Measurements from ENCODE around the gene MEMO1. TPM values are rescaled to one million over a fixed set of nuclear protein-coding genes. Genes with fewer than 3 reads are reported as not detected.
"Not testable (repeated sequence)": the region's sequence is repeated elsewhere in the genome, so short reads cannot be mapped to it uniquely, and the experiment has no call there.

Gene MEMO1
- total RNA-seq, 1 donor from 2014 or later, result 71.3 TPM

DNA sequence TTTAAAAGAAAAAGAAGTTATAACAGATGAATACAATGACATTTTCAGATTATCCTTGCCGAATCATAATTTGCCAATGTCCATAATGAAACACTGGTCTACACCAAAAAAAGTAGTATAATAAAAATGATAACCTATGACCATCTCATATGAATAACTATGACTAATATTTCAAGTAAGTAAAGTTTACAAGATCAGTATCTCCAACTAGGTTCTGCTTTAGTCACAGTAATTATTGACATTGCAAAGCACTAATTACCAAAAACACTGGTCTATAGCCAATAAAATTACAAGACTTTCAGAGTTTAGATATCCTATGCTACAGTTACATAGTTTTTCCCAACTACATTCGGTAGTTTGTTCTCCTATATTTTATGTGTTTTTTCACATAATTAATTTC is 136.7 kb downstream of the MEMO1 start:
- Mint-ChIP-seq H3K36me3 (ENCODE audit: low read depth) (peaks cover 13% of the 10 kb centered on the region), H3K4me1 (ENCODE audit: low read depth) (no peaks in the 10 kb centered on the region), H3K27ac (no peak overlapping the region), H3K9me3 (no peaks in the 10 kb centered on the region), H3K4me3 (no peak overlapping the region), H3K27me3 (ENCODE audit: insufficient read depth) (no peaks in the 10 kb centered on the region)
- no peak for DNase-seq (ENCODE audit: low spot score)
- intact Hi-C loops (cut with micrococcal nuclease), result no loop called here

DNA sequence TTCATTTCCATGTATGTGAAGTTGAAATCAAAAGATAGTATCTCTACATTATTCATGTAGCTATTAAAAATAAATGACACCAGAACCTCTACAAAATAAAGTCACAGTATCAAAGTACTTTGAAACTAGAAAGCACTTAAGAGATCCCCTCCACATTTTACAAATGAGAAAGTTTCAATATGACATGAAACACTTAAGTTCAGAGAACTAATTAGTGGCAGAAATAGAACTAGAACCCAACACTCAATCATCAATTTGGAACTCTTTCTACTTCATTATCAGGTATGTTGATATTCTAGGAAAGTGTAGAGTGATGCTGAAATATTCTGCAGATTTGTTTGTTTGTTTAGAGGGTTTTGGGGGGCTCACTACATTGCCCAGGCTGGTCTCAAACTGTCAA is 145.6 kb downstream of the MEMO1 start:
- no peaks in the 10 kb centered on the region for H3K27me3 Mint-ChIP-seq (ENCODE audit: insufficient read depth)
- H3K4me3 Mint-ChIP-seq, result no peak overlapping the region
- intact Hi-C loops (cut with micrococcal nuclease), result no loop called here
- DNase-seq (ENCODE audit: low spot score), result no peak
- H3K36me3 Mint-ChIP-seq (ENCODE audit: low read depth), result peaks cover 4% of the 10 kb centered on the region
- no peaks in the 10 kb centered on the region for H3K4me1 Mint-ChIP-seq (ENCODE audit: low read depth)
- no peak overlapping the region for H3K27ac Mint-ChIP-seq
- no peaks in the 10 kb centered on the region for H3K9me3 Mint-ChIP-seq

DNA sequence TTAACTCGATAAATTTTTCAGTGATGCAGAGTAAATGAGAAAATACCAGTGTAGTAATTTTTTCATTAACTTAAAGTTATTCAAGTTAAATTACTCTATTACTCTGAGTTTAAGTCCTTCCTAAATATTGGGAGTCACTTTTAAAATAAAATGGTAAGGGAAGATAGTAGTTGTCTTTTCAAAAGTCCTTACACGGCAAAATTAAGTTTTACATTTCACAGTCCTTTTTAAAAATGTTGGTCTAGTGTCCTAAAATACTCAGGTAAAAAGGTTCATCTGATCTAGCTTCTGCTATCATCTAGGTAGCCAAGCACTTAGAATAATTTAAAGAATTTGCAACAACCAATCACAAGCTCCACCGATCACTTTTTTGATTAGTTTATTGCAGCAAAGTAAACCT is 146.9 kb downstream of the MEMO1 start:
- no peak for DNase-seq (ENCODE audit: low spot score)
- Mint-ChIP-seq H3K27ac (no peak overlapping the region), H3K4me3 (no peak overlapping the region), H3K9me3 (no peaks in the 10 kb centered on the region), H3K27me3 (ENCODE audit: insufficient read depth) (no peaks in the 10 kb centered on the region), H3K4me1 (ENCODE audit: low read depth) (no peaks in the 10 kb centered on the region), H3K36me3 (ENCODE audit: low read depth) (peaks cover 4% of the 10 kb centered on the region)
- intact Hi-C loops (cut with micrococcal nuclease), result no loop called here

DNA sequence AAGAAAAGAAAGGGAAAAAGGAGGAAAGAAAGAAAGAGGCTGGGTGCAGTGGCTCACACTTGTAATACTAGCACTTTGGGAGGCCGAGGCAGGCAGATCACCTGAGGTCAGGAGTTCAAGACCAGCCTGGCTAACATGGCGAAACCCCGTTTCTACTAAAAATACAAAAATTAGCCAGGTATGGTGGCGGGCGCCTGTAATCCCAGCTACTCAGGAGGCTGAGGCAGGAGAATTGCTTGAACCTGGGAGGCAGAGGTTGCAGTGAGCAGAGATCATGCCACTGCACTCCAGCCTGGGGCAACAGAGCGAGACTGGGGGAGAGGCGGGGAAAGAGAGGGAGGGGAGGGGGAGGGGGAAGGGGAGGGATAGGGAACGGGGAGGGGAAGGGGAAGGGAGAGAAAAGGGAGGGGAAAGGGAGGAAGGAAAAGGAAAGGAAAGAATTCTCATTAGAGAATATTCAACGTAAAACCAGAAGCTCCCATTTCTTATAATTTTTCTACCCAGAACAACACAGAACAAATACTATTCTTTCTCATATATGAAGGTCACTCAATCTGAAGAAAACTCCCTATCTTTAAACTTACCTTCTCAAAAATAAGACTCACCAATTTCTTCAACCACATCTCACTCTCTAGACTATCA is 147.7 kb downstream of the MEMO1 start:
- H3K27me3 Mint-ChIP-seq (ENCODE audit: insufficient read depth); intact Hi-C loops (cut with micrococcal nuclease); H3K4me3 Mint-ChIP-seq; H3K4me1 Mint-ChIP-seq (ENCODE audit: low read depth); DNase-seq (ENCODE audit: low spot score); H3K9me3 Mint-ChIP-seq; H3K27ac Mint-ChIP-seq; H3K36me3 Mint-ChIP-seq (ENCODE audit: low read depth): not testable (repeated sequence)

DNA sequence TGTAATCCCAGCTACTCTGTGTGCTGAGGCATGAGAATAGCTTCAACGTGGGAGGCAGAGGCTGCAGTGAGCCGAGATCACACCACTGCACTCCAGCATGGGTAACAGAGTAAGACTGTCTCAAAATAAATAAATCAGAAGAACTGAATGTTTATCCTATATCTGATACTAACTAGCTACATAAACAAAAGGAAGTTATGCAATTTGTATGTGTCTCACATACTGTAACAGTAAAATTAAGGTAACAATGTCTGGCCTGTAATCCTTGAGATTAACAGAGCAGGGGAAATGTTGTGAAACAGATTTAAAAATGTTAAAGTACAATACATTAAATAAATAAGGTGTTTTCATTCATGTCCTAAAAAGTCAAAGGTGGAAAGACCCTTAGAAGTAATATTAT is 150.8 kb downstream of the MEMO1 start:
- intact Hi-C loops (cut with micrococcal nuclease), result no loop called here
- peaks cover 9% of the 10 kb centered on the region for H3K36me3 Mint-ChIP-seq (ENCODE audit: low read depth)
- no peak overlapping the region for H3K4me3 Mint-ChIP-seq
- no peaks in the 10 kb centered on the region for H3K4me1 Mint-ChIP-seq (ENCODE audit: low read depth)
- DNase-seq (ENCODE audit: low spot score), result no peak
- no peaks in the 10 kb centered on the region for H3K9me3 Mint-ChIP-seq
- no peak overlapping the region for H3K27ac Mint-ChIP-seq
- no peaks in the 10 kb centered on the region for H3K27me3 Mint-ChIP-seq (ENCODE audit: insufficient read depth)

DNA sequence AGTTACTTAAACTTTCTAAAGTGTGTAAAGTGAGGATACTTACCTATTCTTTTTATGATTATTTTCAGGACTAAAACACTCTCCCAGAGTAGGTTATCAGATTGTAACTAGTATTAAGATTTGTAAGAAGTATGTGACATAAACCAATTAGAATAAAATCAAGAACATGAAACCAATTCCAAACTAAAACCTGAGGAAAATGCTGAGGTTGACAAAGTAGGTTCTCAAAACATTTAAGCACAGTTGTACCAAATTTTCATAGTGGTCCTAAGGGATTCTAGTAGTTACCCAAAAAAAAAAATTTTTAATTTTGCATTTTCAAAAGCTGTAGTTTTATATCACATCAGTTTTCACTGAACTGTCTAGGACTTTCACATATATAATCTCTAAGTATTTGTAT is 157.3 kb downstream of the MEMO1 start:
- no peak for DNase-seq (ENCODE audit: low spot score)
- no peaks in the 10 kb centered on the region for H3K27me3 Mint-ChIP-seq (ENCODE audit: insufficient read depth)
- no peaks in the 10 kb centered on the region for H3K4me1 Mint-ChIP-seq (ENCODE audit: low read depth)
- no peak overlapping the region for H3K27ac Mint-ChIP-seq
- intact Hi-C loops (cut with micrococcal nuclease), result no loop called here
- peaks cover 12% of the 10 kb centered on the region for H3K36me3 Mint-ChIP-seq (ENCODE audit: low read depth)
- no peaks in the 10 kb centered on the region for H3K9me3 Mint-ChIP-seq
- no peak overlapping the region for H3K4me3 Mint-ChIP-seq

DNA sequence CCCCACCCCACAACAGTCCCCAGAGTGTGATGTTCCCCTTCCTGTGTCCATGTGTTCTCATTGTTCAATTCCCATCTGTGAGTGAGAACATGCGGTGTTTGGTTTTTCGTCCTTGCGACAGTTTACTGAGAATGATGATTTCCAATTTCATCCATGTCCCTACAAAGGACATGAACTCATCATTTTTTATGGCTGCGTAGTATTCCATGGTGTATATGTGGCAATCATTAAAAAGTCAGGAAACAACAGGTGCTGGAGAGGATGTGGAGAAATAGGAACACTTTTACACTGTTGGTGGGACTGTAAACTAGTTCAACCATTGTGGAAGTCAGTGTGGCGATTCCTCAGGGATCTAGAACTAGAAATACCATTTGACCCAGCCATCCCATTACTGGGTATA is 168.7 kb downstream of the MEMO1 start:
- H3K27ac Mint-ChIP-seq; intact Hi-C loops (cut with micrococcal nuclease); DNase-seq (ENCODE audit: low spot score); H3K9me3 Mint-ChIP-seq; H3K4me1 Mint-ChIP-seq (ENCODE audit: low read depth); H3K36me3 Mint-ChIP-seq (ENCODE audit: low read depth); H3K4me3 Mint-ChIP-seq; H3K27me3 Mint-ChIP-seq (ENCODE audit: insufficient read depth): not testable (repeated sequence)

DNA sequence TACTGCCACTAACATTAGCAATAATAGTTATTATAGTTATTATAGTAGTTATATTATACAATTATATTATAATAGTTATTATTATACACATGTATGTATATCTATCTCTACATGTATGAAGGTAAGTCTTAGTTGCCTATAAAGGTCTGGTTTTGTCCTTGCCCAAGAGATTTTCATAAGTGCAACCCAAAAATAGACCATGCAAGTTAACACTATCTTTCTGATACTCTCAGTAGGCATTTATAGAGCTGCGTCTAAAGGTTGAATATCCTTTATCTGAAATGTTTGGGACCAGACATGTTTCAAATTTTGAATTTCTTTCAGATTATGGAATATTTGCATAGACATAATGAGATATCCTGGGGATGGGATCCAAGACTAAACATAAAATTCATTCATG is 175.4 kb downstream of the MEMO1 start:
- DNase-seq (ENCODE audit: low spot score), result no peak
- H3K27ac Mint-ChIP-seq, result no peak overlapping the region
- H3K9me3 Mint-ChIP-seq, result no peaks in the 10 kb centered on the region
- no peaks in the 10 kb centered on the region for H3K36me3 Mint-ChIP-seq (ENCODE audit: low read depth)
- no peaks in the 10 kb centered on the region for H3K27me3 Mint-ChIP-seq (ENCODE audit: insufficient read depth)
- intact Hi-C loops (cut with micrococcal nuclease), result no loop called here
- H3K4me3 Mint-ChIP-seq, result no peak overlapping the region
- no peaks in the 10 kb centered on the region for H3K4me1 Mint-ChIP-seq (ENCODE audit: low read depth)

DNA sequence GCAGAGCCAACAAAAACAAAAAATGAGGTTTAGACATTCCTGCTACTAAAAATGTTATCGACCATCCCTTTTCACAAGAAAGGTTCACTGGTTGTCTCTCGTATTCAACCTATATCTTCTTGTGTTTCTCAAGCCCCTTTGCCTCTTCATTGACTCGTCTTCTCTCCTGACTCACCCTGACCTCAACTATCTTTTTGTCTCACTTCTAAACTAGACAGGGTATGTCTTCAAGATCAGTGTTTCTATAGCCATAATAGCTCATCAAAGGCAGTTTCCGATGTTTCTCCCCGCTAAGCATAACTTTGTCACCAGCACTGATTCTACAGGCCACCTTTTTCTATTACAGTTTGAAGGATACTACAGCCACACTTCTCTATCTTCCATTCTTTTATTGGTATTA is 178.4 kb downstream of the MEMO1 start:
- Mint-ChIP-seq H3K9me3 (peaks cover 10% of the 10 kb centered on the region), H3K27ac (no peak overlapping the region), H3K4me1 (ENCODE audit: low read depth) (no peaks in the 10 kb centered on the region), H3K4me3 (no peak overlapping the region), H3K36me3 (ENCODE audit: low read depth) (no peaks in the 10 kb centered on the region), H3K27me3 (ENCODE audit: insufficient read depth) (no peaks in the 10 kb centered on the region)
- no peak for DNase-seq (ENCODE audit: low spot score)
- intact Hi-C loops (cut with micrococcal nuclease), result no loop called here

DNA sequence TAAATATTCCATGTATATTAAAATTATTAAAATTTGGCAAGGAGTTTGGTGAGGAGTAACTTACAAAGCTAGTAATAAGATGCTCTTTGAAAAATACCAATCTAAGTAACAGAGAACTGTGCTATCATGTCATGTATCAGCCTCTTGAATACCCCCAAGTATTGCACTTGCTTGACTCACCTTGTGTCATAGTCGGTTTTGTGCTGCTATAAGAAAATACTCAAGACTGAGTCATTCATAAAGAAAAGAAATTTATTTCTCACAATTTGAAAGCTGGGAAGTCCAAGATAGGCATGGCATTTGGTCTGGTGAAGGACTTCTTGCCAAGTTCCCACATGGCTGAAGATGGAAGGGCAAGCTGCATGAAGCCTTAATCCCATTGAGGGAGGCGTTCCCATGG is 179.2 kb downstream of the MEMO1 start:
- no peak overlapping the region for H3K4me3 Mint-ChIP-seq
- H3K27me3 Mint-ChIP-seq (ENCODE audit: insufficient read depth), result no peaks in the 10 kb centered on the region
- peaks cover 12% of the 10 kb centered on the region for H3K9me3 Mint-ChIP-seq
- intact Hi-C loops (cut with micrococcal nuclease), result no loop called here
- no peaks in the 10 kb centered on the region for H3K4me1 Mint-ChIP-seq (ENCODE audit: low read depth)
- H3K27ac Mint-ChIP-seq, result no peak overlapping the region
- H3K36me3 Mint-ChIP-seq (ENCODE audit: low read depth), result no peaks in the 10 kb centered on the region
- no peak for DNase-seq (ENCODE audit: low spot score)

DNA sequence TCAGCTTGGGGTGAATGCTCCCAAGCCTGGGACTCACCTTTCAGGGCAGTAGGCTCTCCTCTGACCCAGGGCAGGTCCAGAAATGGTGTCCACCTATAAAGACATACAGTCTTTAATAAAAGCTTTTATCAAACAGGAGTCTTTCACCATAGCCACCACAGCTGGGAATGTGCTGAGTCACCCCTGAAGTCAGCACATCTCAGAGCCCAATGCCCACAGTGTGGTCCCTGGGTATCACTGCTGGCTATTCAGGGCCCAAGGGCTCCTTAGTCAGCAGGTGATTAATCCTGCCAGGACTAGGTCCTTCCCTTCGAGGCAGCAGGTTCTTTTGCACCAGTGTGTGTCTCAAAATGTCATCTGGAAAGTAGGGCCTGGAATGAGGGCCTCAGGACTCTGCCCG is 181.9 kb downstream of the MEMO1 start:
- Mint-ChIP-seq H3K9me3 (peaks cover 18% of the 10 kb centered on the region), H3K27ac (no peak overlapping the region), H3K27me3 (ENCODE audit: insufficient read depth) (peaks cover 2% of the 10 kb centered on the region), H3K36me3 (ENCODE audit: low read depth) (no peaks in the 10 kb centered on the region), H3K4me1 (ENCODE audit: low read depth) (no peaks in the 10 kb centered on the region), H3K4me3 (no peak overlapping the region)
- DNase-seq (ENCODE audit: low spot score), result no peak
- intact Hi-C loops (cut with micrococcal nuclease), result no loop called here

DNA sequence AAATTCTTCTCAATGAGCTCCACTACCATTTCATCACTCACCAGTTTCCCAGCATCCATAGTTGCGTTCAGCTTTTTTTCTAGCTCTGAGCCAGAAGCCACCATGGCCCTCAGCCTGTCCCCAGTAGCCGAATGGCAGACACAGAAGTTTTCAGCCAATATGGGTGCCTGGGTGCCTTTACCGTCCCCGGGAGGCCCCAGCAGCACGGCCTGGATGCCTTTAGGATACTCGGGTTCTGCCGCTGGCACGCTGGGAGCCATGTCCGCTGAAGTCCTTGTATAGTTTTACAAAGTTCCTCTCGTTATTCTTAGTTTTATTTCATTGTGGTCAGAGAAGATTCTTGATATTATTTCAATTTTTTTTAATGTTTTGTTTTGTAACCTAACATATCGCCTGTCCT is 187.2 kb downstream of the MEMO1 start:
- Mint-ChIP-seq H3K4me1 (ENCODE audit: low read depth) (no peaks in the 10 kb centered on the region), H3K27ac (no peak overlapping the region), H3K4me3 (no peak overlapping the region), H3K9me3 (peaks cover 39% of the 10 kb centered on the region), H3K36me3 (ENCODE audit: low read depth) (no peaks in the 10 kb centered on the region), H3K27me3 (ENCODE audit: insufficient read depth) (peaks cover 6% of the 10 kb centered on the region)
- DNase-seq (ENCODE audit: low spot score), result no peak
- intact Hi-C loops (cut with micrococcal nuclease), result no loop called here

DNA sequence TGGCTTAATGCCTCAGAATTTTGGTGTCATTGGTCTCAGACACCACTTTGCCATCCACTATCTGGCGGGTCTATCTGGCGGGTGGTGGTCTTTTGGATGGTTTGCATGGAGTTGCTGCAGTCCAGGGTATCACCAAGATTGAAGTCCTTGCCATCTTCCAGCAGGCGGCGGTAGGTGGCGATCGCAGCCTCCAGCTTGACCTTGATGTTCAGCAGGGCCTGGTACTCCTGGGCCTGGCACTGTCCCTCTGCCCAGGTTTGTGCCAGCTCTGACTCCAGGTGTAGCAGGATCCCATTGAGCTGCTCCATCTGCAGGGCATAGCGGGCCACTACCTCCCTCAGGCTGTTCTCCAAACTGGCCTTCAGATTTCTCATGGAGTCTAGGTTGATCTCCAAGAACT is 188.2 kb downstream of the MEMO1 start:
- intact Hi-C loops (cut with micrococcal nuclease), result no loop called here
- DNase-seq (ENCODE audit: low spot score), result no peak
- Mint-ChIP-seq H3K4me1 (ENCODE audit: low read depth) (no peaks in the 10 kb centered on the region), H3K27ac (no peak overlapping the region), H3K27me3 (ENCODE audit: insufficient read depth) (peaks cover 7% of the 10 kb centered on the region), H3K36me3 (ENCODE audit: low read depth) (no peaks in the 10 kb centered on the region), H3K4me3 (no peak overlapping the region), H3K9me3 (peaks cover 32% of the 10 kb centered on the region)

Data from activated T-helper 1 cell treated with anti-CD3 and anti-CD28 coated beads, Interleukin-12 subunit alpha, Interleukin-12 subunit beta, Interleukin-2, Interleukin-4 antibody, amounts not matched to agents 30 ng/mL and 10 ng/mL and 1 ng/mL, durations not matched to agents 14 hours and 24 hours and 36 hours (primary cell).